NCI-H187 (cell line): ENCODE measurements around the gene TRAF3.
"Not testable (repeated sequence)": the region's sequence is repeated elsewhere in the genome, so short reads cannot be mapped to it uniquely, and the experiment has no call there.

Experiments
- DNase-seq, 2 experiments: peaks; one replicate each; lab custom pipeline; 2025; lab: John Stamatoyannopoulos, UW

Gene TRAF3

DNA sequence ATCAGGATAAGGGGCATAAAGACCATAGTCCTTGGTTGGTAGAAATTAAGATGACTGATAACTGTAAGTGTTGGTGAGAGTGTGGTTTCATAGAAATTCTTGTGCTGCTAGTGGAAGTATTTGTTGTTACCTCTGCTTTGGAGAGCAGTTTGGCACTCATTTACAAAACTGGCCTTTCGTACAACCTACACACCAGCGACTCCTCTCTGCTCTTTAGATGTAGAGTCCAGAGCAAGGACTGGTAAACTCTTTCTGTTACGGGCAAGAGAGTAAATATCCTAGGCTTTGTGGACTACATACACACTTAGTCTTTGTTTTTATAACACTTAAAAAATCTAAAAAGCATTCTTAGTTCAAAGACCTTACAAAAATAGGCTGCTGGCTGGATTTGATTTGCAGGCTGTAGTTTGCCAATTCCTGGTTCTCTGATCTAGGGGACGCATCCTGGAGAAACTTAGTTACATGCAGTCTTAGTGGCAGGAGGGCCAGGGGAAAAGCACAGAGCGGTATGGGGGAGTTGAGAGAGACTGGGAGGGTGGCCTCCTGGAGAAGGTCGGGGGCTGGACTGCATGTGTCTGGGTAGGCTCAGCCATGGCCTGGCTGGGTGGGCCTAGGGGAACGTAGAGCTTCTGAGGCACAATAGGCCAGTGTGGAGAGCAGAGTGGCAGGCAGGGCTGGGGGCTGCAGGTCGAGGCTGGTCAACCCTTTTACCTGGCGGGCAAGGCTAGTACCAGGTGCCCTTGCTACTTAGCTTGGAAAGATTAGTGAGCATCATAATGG lies 89.9 kb downstream of the TRAF3 start:
- no peak for DNase-seq

DNA sequence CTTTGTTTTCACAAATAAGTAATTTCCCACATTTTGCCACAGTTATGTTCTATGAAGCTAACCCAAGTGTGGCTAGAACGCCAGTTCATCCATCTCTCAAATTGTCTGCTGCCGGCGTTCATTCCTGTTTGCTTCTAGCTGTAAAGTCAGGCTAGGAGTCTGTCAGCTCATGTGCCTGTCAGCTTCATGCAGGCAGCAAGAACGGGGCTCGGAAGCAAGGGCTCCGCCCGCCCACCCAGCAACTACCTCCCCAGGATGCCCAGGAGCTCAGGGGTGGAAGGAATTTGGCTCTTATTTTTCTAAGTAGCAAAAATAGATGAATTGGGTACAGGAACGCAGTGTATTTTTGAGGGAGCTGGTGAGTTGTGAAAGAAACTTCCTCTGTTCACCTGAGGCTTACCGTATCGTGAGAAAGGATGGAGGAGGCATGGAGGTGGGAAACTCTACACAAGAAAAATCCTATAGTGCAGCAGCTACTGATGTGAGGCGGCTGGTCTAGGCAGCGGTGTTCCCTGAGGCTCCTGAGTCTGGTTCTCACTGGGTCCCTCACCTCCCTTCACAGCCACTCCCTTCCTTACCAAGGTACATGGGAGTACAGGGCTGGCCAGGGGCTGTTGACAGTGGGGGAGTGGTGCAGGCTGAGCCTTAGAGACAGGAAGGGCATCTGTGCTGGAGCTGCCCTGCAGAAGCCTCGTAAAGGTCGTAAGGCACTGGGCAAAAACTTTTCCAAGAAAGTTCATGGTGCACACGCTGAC lies 90.8 kb downstream of the TRAF3 start:
- DNase-seq: no peak

- no peak for DNase-seq
These were observed 91.8 kb downstream of the TRAF3 start for GRCh38 chr14:102868956-102869547.

GRCh38 chr14:102870246-102870645 lies 93.0 kb downstream of the TRAF3 start:
- DNase-seq: no peak

- peak; percentile 27 to 55 for DNase-seq
These were observed 94.0 kb downstream of the TRAF3 start for GRCh38 chr14:102870994-102871831.

DNA sequence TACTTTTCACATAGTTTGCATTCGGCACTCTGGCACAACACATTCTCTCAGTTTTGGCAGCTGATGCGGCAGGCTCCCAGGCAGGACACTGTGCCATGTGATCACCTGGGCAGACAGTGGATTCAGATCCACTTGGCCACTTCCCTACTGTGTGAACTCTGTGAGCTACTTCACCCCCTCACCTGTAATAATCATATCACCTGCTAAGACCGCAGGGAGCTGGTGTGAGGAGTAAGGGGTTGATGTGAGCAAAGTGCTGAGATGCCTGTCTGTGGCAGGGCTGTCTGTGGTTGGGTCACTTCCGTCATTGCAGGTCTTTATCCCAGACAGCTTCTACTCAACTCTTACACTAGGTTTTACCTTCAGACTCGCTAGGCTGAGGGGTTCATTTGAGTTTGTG lies 94.8 kb downstream of the TRAF3 start:
- DNase-seq: no peak

DNA sequence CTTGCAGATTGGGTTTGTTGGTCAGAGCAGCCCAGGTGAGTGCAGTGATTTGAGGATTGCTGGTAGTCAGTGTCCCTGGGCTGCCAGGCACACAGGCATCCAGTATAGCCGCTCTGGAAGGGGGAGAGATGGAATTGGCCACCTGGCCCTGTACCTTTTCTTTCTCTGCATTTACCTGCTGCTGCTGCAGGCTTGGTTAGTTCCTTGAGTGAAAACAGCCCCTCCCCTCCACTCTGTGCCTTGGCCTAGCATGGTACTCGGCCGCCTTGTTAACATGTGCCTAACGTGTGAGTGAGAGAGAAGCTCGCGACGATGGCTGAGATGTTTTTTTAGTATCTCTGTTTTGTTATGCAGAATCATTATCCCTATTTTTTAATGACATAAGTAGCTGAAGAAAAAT lies 95.9 kb downstream of the TRAF3 start:
- DNase-seq: no peak

DNA sequence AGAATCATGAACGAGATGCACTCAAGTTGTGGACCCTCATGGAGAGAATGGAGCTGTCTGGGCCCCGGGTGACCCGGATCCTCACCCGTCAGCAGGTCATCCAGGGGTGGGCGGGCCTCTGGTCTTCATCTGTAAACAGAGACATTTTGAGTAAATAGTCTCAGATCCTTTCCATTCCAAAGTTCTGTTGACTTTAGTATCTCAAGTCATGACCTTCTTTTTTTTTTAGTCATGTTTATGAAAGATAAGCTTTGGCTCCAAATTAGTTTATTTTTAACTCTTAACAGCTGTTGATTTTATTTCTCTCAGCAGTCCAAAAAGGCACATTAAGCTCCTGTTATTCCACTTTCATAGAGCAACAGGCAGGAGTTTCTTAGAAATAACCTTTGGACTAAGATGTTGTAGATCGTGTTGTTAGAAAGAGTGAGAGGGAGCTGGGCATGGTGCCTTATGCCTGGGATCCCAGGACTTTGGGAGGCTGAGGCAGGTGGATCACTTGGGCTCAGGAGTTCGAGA lies 96.4 kb downstream of the TRAF3 start:
- DNase-seq: no peak

GRCh38 chr14:102875652-102876051 lies 98.4 kb downstream of the TRAF3 start:
- DNase-seq: no peak

- DNase-seq: not testable (repeated sequence)
These were observed 100.3 kb downstream of the TRAF3 start for GRCh38 chr14:102877511-102877910.

DNA sequence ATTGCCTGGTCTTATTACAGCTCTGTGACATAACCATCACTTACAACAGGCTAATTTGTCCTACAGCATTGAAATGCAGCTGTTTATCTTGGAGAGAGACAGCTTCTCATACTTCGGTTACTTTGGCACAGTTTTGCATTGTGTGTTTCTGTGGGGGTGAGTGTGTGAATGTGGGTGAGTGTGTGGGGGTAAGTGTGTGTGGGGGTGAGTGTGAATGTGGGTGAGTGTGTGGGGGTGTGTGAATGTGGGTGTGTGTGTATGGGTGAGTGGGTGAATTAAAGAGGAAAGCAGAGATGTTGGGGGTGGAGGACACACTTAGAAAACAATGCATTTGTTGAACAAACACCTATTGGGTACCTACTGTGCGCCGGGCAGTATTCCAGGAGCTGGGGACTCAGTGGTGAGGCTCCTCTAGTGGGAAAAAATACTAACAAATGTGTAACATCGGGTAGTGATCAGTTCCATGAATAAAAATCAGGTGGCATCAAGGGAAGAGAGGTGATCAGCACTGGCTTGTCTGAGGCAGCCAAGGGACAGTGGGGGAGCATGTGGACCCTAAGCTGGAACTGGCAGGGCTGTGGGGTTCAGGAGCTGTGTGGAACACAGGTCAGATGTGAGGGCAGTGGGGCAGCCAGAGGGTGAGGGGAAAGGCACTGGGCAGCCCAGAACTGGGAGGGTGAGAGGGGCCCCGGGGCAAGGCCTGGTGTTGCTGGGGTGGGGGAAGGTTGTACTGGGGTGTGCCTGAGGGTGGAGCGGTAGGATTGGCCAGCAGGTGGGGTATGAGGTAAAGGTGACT lies 101.1 kb downstream of the TRAF3 start:
- no peak for DNase-seq

DNA sequence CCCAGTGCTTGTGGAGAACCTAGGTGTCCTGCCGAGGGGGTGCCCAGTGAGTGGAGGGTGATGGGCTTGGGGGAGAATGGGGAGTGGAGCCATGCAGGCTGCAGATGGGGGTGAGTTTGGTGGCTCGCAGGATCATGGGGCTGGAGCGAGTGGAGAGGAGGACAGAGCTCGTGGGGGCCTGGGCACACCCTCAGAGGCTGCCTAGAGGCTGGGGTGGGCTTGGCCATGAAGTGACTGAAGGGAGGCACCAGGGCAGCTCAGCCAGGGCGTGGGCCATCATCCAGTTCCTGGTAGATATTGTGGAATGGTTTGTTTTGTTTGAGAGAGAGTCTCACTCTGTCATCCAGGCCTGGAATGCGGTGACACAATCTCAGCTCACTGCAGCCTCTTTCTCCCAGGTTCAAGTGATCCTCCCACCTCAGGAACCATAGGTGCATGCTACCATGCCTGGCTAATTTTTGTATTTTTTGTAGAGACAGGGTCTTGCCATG lies 101.8 kb downstream of the TRAF3 start:
- DNase-seq: no peak

GRCh38 chr14:102882226-102882906 lies 105.1 kb downstream of the TRAF3 start:
- peak in 1 of 2 experiments; percentile 11 for DNase-seq

DNA sequence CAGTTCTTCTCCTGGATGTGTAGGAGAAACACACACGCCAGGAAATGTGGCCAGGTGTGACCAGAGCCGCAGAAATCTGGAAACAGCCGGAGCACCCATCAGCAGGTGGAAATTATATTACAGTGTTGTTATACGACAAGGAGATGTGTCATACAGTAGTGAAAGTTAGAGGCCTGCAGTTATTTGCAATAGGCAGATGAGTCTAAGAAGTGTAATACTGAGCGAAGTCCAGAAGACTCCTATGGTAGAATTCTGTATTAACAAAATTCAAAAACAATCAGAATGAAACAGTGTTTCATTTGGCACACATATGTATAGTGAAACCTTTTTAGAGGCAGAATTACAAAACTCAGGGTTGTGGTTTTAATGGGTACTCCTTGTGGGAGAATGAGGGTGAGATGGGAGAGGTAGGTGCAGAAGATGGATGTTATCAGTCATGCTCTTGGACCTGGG lies 105.9 kb downstream of the TRAF3 start:
- DNase-seq: no peak

GRCh38 chr14:102883554-102883953 lies 106.3 kb downstream of the TRAF3 start:
- no peak for DNase-seq

DNA sequence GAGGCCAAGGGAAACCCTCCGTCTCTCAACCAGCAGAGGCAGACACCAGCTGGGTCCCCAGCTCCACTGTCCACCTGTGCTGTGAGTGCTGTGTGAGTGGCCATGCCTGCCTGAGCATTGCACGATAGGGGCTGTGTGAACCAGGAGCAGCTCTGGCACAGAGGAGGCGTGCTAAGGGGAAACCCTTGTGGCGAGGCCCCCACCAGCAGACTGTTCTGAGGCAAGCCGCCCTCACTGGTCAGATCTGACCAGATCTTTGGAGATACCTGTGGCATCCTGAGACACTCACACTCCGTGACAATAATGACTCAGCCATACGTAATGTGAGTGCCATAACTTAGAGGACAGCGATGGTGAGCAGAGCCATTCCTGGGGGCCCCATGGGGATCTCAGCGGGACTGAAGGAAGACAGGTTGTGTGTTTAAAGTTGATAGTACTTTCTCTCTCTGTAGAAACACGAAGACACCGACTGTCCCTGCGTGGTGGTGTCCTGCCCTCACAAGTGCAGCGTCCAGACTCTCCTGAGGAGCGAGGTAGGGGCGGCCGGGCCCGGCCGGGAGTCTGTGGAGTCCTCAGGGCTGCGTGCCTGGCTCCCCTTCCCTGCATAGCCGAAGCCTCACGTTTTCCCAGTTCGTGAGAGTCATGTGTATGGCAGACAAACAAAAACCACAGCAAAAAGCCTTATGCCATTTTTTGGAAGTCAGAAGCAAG lies 108.6 kb downstream of the TRAF3 start:
- DNase-seq: no peak

DNA sequence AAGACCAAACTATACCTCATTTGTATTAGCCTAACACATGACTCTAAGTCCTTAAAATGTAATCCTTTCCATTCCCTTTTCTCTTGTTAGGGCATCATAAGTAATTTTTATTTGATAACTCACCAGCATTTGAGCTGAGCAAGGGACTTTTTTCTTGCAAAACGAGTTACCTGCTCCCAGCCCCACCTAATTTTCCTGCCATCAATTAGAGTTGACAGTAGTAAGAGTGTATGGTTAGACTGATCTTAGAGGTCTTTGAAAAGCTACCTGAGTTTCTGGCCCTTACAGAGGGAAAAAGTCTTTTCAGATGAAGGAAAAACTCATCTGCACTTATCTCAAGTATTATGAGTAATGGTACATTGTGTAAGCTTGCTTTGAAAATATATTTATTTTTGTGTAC lies 111.5 kb downstream of the TRAF3 start:
- DNase-seq: no peak

DNA sequence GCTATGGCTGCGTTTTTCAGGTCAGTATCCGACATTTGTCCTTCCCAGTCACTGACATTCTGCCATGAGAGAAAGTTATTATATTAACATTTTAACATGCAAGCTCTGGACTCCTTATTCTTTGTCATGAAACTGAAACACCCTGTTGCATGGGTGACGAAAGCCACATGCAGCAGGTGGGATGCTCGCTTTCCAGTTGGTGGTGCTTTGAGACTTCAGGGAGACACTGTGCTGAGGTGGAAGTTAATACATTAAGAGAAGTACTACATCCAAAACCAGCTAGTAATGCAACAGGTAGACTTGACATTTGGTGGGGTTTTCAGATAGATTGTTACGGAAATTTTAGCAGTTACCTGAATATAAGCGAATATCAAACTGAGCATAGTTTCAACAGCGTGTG lies 112.4 kb downstream of the TRAF3 start:
- DNase-seq: no peak

DNA sequence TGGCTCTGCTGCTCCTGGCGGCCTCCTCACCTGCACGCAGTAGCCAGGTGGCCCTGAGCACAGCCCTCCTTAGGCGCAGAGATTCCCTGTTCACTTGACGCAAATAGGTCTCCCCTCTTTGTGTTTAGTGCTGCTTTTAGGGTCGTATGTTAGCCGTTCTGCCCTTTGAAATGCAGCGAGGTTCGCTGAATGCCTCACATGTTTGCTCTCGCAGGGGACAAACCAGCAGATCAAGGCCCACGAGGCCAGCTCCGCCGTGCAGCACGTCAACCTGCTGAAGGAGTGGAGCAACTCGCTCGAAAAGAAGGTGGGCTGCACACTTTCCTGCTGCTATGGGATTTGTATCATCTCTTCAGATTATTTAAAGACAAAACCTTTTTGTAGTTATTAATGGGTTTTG lies 113.9 kb downstream of the TRAF3 start:
- no peak for DNase-seq

GRCh38 chr14:102891556-102891955 lies 114.3 kb downstream of the TRAF3 start:
- DNase-seq: no peak
